Activated T-helper 1 cell treated with anti-CD3 and anti-CD28 coated beads, Interleukin-12 subunit alpha, Interleukin-12 subunit beta, Interleukin-2, Interleukin-4 antibody, amounts not matched to agents 30 ng/mL and 10 ng/mL and 1 ng/mL, durations not matched to agents 14 hours and 24 hours and 36 hours (primary cell): ENCODE results near the gene COL8A2. TPM values are rescaled to one million over a fixed set of nuclear protein-coding genes. Genes with fewer than 3 reads are reported as not detected.

Experiments
- DNase-seq: peaks from one replicate; pipeline ENCODE4 v3.0.0; 2021; ENCODE audit warnings: low spot score
- H3K27ac Mint-ChIP-seq: one replicate; pipeline ENCODE4 v1.8.0; 2021; ENCODE audit warnings: mild to moderate bottlenecking, mixed read lengths
- H3K27me3 Mint-ChIP-seq: one replicate; pipeline ENCODE4 v1.8.0; 2022; ENCODE audit warnings: mild to moderate bottlenecking, moderate library complexity, mixed read lengths; ENCODE audit not compliant: insufficient read depth
- H3K36me3 Mint-ChIP-seq: one replicate; pipeline ENCODE4 v1.8.0; 2021; ENCODE audit warnings: low read depth, mixed read lengths
- H3K4me1 Mint-ChIP-seq: one replicate; pipeline ENCODE4 v1.8.0; 2021; ENCODE audit warnings: low read depth, mixed read lengths
- H3K4me3 Mint-ChIP-seq: one replicate; pipeline ENCODE4 v1.8.0; 2021; ENCODE audit warnings: mild to moderate bottlenecking, moderate library complexity, mixed read lengths
- H3K9me3 Mint-ChIP-seq: one replicate; pipeline ENCODE4 v1.8.0; 2021; ENCODE audit warnings: mixed read lengths
- intact Hi-C: fragments of 100-400 bp; cut with micrococcal nuclease; formaldehyde crosslinking; loops from one replicate; pipeline ENCODE4 v1.15.1; 2024
- total RNA-seq: library from RNA; stranded (reverse); gene quantifications from 2 replicates; pipeline ENCODE4 v1.2.3, GENCODE V29; 2022

COL8A2 gene
- total RNA-seq, 1 donor from 2014 or later: 0.08 TPM

DNA sequence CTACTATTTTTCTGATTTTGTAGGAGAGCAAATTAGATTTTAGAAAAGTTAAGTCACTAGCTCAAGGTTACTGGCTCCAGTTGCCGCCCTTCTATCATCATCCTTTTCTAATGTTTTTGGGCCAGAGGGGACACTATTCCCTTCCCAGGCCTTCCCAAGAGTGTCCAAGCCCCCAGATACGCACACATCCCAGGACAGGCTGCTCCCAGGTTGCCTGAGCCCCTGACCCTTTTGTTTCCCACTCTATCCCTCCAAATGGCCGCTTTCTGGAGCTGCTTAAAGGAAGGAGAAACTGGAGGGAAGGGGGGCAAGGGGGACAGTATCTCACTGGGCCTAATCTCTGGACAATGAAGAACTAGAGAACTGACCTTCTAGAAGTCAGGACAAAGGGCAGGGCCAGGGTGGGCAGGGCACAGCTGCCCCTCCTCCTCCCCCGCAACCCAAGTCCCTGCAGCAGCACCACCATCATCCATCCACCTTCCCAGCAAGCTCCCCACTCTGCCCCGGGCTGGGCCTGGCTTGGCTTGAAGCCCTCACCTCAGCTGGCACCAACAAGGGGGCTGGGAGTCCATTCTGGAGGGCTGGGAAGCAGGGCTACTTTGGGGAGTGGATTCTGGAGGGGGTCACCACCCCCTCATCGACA is 29.9 kb upstream of the COL8A2 start:
- Mint-ChIP-seq H3K4me3 (peak overlapping the region; percentile 71), H3K36me3 (peaks cover 10% of the 10 kb centered on the region), H3K27me3 (no peaks in the 10 kb centered on the region), H3K9me3 (no peaks in the 10 kb centered on the region), H3K27ac (peak overlapping the region; percentile 71), H3K4me1 (peaks cover 70% of the 10 kb centered on the region)
- intact Hi-C loops: no loop called here
- no peak for DNase-seq

DNA sequence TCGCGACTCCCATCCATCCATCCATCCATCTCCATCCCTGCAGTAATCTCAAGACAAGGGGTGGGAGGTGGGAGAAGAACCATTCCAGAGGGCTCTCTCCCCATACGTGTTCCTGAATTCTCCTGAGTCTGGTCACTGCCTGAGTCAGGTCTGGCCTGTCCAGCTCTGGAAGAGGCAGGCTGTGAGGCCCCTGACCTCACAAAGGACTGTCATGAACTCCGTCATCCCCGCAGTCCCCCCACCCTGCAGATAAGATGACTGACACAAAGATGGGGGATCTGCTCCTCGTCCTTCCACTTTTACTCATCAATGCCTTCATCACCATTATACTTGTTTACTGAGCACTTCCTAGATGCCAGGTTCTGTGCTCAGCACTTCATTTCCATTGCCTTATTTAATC is 29.3 kb upstream of the COL8A2 start:
- Mint-ChIP-seq H3K9me3 (no peaks in the 10 kb centered on the region), H3K4me3 (peak overlapping the region; percentile 71), H3K27ac (peak overlapping the region; percentile 71), H3K4me1 (peaks cover 68% of the 10 kb centered on the region), H3K27me3 (no peaks in the 10 kb centered on the region), H3K36me3 (peaks cover 6% of the 10 kb centered on the region)
- no peak for DNase-seq
- intact Hi-C loops: no loop called here

DNA sequence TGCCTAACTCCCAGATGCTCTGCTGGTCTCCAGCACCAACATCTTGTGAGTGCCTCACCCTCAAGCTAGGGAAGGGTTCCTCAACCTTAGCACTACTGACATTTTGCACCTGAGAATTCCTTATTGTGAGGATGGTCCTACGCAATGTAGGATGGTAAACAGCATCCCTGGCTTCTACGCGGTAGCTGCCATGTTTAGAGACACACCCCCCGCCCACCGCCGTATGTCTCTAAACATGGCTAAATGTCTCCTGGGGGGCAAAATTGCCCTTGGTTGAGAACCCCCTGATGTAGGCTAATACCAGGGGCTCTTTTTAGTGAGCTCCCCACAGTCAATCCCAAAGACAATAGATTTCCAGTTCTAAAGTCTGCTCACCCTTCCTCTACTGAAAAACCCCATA is 28.5 kb upstream of the COL8A2 start:
- no peaks in the 10 kb centered on the region for H3K9me3 Mint-ChIP-seq
- peak overlapping the region; percentile 57 for H3K4me3 Mint-ChIP-seq
- H3K27me3 Mint-ChIP-seq: no peaks in the 10 kb centered on the region
- H3K27ac Mint-ChIP-seq: peak overlapping the region; percentile 22
- peaks cover 3% of the 10 kb centered on the region for H3K36me3 Mint-ChIP-seq
- intact Hi-C loops: no loop called here
- H3K4me1 Mint-ChIP-seq: peaks cover 68% of the 10 kb centered on the region
- no peak for DNase-seq

DNA sequence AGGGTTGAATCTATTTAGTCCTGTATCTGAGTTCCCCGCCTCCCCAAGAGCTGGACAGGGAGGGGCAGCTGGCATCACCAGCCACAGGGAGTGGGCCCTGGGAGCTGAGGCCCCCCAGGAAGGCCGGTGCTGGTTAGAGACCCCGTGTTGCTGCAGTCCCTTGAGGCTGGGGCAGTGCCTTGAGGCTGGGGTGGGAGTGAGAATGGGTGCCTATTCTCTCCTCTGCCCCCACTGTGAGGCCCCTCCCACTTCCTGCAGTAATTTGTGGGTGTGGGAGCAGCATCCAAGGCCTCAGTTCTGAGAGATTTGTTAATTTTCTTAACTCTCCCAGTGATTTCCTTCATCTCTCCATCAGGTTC is 26.8 kb upstream of the COL8A2 start:
- peak overlapping the region; percentile 62 for H3K4me3 Mint-ChIP-seq
- peaks cover 7% of the 10 kb centered on the region for H3K36me3 Mint-ChIP-seq
- H3K27me3 Mint-ChIP-seq: no peaks in the 10 kb centered on the region
- intact Hi-C loops: no loop called here
- H3K4me1 Mint-ChIP-seq: peaks cover 66% of the 10 kb centered on the region
- H3K27ac Mint-ChIP-seq: peak overlapping the region; percentile 82
- no peaks in the 10 kb centered on the region for H3K9me3 Mint-ChIP-seq
- peak; percentile 50 for DNase-seq

DNA sequence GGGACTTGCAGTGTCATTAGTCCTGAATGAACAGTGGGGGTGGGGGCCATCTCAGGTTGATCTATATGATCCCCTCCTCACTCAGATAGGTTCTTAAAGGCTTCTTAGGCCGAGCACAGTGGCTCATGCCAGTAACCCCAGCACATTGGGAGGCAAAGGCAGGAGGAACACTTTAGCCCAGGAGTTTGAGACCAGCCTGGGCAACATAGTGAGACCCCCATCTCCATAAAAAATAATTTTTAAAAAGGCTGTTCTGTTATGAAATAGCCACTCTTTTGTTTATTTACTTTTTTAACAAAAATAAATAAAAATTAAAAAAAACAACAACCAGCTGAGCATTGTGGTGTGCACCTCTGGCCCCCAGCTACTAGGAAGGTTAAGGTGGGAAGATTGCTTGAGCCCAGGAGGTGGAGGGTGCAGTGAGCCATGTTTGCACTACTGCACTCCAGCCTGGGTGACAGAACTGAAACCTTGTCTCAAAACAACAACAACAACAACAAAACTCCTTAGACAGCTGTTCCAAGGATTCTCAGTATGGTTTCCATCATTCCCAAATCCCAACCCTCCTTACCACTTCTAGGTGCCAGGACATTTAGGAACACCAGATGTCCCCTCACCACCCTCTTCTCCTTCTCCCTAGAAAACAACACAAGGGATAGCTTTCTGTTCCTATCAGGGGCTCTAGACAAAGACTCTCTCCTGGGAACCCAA is 26.3 kb upstream of the COL8A2 start:
- Mint-ChIP-seq H3K36me3 (peaks cover 9% of the 10 kb centered on the region), H3K4me1 (peaks cover 68% of the 10 kb centered on the region), H3K27ac (peak overlapping the region; percentile 99), H3K27me3 (no peaks in the 10 kb centered on the region), H3K9me3 (no peaks in the 10 kb centered on the region), H3K4me3 (peak overlapping the region; percentile 92)
- DNase-seq: no peak
- intact Hi-C loops: no loop called here

DNA sequence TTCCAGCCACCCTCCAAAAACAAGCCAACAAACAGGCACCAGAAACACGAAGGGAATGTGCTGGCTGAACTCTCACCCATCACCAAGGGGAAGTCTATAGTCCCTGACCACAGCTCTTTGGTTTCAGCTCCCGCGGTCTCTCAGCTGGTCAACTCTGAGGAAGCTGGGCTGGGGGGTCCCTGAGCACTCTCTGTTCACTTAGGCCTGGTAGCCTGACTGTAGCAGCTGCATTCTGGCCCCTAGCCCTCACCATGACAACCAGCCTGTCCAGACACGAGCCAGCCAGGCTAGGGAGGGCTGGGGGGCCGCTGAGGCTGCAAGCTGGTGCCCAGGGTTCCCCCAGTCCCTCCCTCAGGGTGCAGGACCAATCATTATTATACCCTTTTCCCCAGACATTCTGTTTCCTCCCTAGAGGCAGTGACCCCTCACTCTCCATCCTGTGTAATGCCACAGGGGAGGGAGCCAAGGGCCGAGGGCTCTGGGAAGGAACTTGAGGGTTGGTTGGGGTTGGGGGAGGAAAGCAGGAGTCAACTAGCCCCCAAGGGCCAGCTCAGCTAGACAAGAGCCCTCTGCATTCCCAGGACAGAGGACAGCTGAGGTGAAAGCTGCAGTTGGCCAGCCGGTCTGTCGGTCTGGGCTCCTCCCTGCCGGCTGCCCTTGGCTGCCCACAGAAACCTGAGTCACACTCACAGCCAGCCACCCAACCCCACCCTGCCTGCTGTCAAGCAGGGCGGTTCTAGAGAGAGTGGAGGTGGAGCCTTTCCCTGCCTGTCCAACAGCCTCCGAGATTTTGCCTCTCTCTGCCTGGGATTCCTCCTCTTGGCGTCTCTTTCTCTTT is 25.5 kb upstream of the COL8A2 start:
- peak; percentile 79 for DNase-seq
- Mint-ChIP-seq H3K27ac (peak overlapping the region; percentile 99), H3K4me3 (peak overlapping the region; percentile 92), H3K4me1 (peaks cover 68% of the 10 kb centered on the region), H3K36me3 (peaks cover 9% of the 10 kb centered on the region), H3K27me3 (no peaks in the 10 kb centered on the region), H3K9me3 (no peaks in the 10 kb centered on the region)
- intact Hi-C loops: no loop called here

DNA sequence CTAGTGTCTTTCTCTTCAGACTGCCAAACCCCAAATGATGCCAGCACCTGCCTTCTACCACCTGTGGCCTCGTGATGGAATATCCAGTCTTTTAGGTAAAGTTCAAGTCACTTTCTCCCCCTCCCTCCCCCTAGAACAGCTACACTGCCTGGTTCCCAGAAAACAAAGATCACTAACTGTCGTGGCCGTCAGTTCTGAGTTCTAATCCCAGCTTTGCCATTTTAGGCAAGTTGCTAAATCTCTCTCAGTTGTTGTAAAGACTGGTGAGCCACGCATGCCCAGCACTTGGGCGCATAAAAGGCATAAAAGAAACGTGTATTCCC is 24.9 kb upstream of the COL8A2 start:
- no peaks in the 10 kb centered on the region for H3K9me3 Mint-ChIP-seq
- intact Hi-C loops: loop anchor here (1.0 to 5.0 kb wide), 16 partner anchors 7 to 1542 kb away; partner anchors contain the start of genes ADPRS, AGO1, AGO3 and CDCA8
- no peak for DNase-seq
- no peaks in the 10 kb centered on the region for H3K27me3 Mint-ChIP-seq
- peaks cover 9% of the 10 kb centered on the region for H3K36me3 Mint-ChIP-seq
- H3K4me3 Mint-ChIP-seq: peak overlapping the region; percentile 92
- H3K27ac Mint-ChIP-seq: peak overlapping the region; percentile 99
- peaks cover 68% of the 10 kb centered on the region for H3K4me1 Mint-ChIP-seq

DNA sequence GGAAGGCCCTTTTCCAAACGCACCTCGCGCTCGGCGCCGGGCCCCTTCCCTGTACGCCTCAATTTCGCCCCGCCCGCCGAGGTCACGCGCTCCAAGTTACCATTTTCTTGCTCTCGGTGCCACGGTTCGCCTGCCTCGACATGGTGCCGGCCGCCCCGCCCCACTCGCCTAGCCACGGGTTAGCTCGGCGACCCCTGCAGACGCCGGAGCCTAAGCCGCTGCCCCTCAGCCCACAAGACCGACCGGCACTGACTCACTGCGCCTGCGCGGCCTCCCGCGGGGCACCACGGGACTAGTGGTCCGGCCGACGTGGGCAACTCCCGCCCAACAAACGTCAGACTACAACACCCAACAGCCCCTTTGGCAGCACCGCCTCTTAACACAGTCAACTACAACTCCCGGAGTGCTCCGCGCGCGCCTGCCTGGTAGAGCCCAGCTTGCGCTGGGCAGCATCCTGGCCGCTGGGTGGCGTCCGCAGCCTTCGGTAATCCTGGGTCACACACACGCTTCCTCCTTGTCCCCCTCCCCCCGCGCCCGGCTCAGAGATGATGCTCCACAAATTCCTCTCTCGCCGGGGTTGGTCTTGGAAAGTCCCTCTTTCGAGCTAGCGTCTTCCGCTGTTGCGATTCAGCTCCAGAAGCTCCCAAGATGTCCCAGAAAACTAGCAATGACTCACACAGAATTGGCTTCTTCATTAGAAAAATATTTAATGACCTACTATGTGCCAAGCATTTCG is 24.4 kb upstream of the COL8A2 start, which contains the start of gene TRAPPC3:
TRAPPC3 (minus strand) TSS at position 250 of the 736 bp plus-strand sequence; CDS start at position 142, 108 bp downstream.
- H3K4me3 Mint-ChIP-seq: peak within 1 kb of the TSS; percentile 92
- H3K4me1 Mint-ChIP-seq: peaks cover 68% of the 10 kb centered on the region
- intact Hi-C loops: loop anchor here (1.0 to 5.0 kb wide), 16 partner anchors 8 to 1543 kb away; partner anchors contain the start of genes ADPRS, AGO1, AGO3 and CDCA8
- no peaks in the 10 kb centered on the region for H3K27me3 Mint-ChIP-seq
- peak; percentile 99 for DNase-seq
- H3K36me3 Mint-ChIP-seq: peaks cover 13% of the 10 kb centered on the region
- H3K27ac Mint-ChIP-seq: peak within 1 kb of the TSS; percentile 99
- no peaks in the 10 kb centered on the region for H3K9me3 Mint-ChIP-seq

DNA sequence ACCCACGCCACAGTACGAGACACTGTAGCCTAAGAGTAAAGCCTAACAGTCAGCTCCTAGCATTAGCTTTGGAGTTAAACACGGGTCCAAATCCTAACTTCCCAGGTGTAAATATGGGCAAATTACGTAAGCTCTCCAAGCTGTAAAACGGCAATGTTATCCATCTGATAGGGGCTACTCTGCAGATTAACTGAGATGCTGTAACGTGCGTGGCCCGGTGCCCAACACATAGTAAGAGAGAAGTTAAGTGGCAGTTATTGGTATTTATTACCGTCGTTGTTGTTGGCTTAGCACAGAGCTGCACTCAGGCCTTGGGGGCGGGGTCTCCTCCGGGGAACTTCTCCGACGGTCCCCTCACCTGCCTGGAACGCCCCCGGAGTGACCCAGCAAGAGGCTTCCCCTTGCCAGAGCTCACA is 23.8 kb upstream of the COL8A2 start:
- Mint-ChIP-seq H3K27ac (peak overlapping the region; percentile 99), H3K27me3 (no peaks in the 10 kb centered on the region), H3K36me3 (peaks cover 13% of the 10 kb centered on the region), H3K4me1 (peaks cover 65% of the 10 kb centered on the region), H3K9me3 (no peaks in the 10 kb centered on the region), H3K4me3 (peak overlapping the region; percentile 92)
- DNase-seq: no peak
- intact Hi-C loops: loop anchor here (1.0 to 5.0 kb wide), 16 partner anchors 8 to 1543 kb away; partner anchors contain the start of genes ADPRS, AGO1, AGO3 and CDCA8

DNA sequence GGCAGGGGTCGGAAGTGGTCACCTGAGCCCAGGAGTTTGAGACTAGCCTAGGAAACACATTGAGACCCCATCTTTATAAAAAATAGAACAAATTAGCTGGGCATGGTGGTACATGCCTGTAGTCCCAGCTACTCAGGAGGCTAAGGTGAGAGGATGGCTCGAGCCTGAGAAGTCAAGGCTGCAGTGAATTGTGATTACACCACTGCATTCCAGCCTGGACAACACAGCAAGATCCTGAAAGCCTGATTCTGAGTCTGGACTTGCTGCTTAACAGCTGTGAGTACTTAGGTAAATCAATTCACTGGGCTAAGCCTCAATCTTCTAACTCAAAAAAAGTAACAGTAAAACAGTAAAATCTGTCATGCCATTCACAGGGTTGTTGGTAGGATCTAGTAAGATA is 19.4 kb upstream of the COL8A2 start:
- H3K4me1 Mint-ChIP-seq: peaks cover 58% of the 10 kb centered on the region
- H3K9me3 Mint-ChIP-seq: no peaks in the 10 kb centered on the region
- H3K36me3 Mint-ChIP-seq: peaks cover 25% of the 10 kb centered on the region
- H3K27ac Mint-ChIP-seq: no peak overlapping the region
- DNase-seq: no peak
- intact Hi-C loops: no loop called here
- no peak overlapping the region for H3K4me3 Mint-ChIP-seq
- no peaks in the 10 kb centered on the region for H3K27me3 Mint-ChIP-seq

DNA sequence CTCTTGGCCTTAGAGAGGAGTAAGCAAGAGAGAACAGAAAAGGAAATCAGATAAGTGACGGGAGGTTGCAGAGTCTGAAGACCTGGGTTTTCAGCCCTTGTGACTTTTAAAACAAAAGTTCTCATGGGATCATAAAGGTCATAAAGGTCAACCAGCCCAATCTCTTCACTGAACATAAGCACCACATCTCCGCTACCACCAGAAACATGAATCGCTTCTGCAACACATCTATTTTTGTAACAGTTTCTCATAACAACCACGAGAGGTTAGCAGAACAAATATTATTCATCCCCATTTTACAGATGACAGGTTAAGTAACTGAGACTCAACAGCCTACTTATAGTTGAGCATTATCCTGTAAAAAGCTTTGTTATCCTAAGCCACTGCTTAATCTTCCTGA is 18.4 kb upstream of the COL8A2 start:
- intact Hi-C loops: no loop called here
- H3K36me3 Mint-ChIP-seq: peaks cover 25% of the 10 kb centered on the region
- H3K4me1 Mint-ChIP-seq: peaks cover 52% of the 10 kb centered on the region
- H3K4me3 Mint-ChIP-seq: no peak overlapping the region
- H3K9me3 Mint-ChIP-seq: no peaks in the 10 kb centered on the region
- H3K27ac Mint-ChIP-seq: no peak overlapping the region
- no peaks in the 10 kb centered on the region for H3K27me3 Mint-ChIP-seq
- no peak for DNase-seq

DNA sequence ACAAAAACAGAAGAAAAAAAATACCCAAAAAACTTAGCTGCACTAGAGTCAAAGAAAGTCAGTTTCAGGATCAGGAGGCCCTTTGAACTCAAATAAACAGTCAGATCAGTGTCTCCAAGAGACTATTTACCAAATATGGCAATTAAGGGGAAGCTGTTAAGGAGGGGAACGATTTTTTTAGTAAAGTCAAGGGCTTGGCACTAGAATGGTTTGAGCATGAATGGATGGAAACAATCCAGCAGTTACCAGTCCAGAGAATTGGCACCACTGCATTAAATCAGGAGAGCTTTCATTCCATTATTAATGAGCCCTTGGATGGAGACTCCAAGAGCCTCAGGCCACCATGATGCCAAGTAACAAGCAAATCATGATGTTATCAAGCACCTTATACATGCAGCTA is 17.1 kb upstream of the COL8A2 start:
- H3K9me3 Mint-ChIP-seq: no peaks in the 10 kb centered on the region
- peaks cover 43% of the 10 kb centered on the region for H3K4me1 Mint-ChIP-seq
- no peaks in the 10 kb centered on the region for H3K27me3 Mint-ChIP-seq
- intact Hi-C loops: no loop called here
- DNase-seq: no peak
- H3K4me3 Mint-ChIP-seq: no peak overlapping the region
- peaks cover 25% of the 10 kb centered on the region for H3K36me3 Mint-ChIP-seq
- no peak overlapping the region for H3K27ac Mint-ChIP-seq
